Measurements from ENCODE around the gene TRPV4. TPM values are rescaled to one million over a fixed set of nuclear protein-coding genes. Genes with fewer than 3 reads are reported as not detected.
"Not testable (repeated sequence)": the region's sequence is repeated elsewhere in the genome, so short reads cannot be mapped to it uniquely, and the experiment has no call there.

The TRPV4 gene
- total RNA-seq, 1 donor from 2014 or later = not detected

- intact Hi-C loops (cut with micrococcal nuclease) = no loop called here
Measured at GRCh38 chr12:109861689-109862314, 28.6 kb upstream of the TRPV4 start.

DNA sequence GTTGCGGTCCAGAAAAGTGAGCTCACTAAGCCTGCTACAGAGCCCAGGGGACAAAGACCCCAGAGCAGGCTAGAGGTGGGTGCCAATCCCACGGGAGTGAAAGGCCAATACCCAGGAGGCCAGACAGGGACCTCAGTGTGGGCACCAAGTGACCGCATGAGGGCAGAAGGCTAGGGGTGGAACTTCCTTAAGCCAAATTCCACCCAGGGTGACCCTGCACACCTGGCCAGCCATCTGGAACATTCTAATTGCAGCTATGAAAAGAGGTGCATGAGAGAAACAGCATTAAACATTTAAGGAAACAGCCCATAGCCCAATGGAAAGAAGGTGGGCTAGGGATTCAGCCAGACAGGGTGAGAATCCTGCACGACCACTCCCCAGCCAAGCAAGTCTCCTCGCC lies 27.8 kb upstream of the TRPV4 start:
- intact Hi-C loops (cut with micrococcal nuclease) = no loop called here

DNA sequence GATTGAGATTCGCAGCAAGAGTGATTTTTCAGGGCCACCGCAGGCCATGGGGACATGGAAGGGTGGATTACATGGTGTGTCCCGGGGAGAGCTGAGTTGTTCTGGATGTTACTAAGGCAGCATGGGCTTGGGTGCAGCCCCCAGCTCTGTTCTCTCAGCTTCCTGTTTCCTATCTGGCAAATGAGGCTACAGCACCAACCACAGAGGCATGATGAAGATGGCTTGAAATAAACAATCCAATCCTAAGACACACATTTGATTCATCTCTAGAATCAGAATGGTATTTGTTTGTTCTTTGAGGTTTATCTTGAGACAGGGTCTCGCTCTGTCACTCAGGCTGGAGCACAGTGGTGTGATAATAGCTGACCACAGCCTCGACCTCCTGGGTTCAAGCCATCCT lies 25.6 kb upstream of the TRPV4 start:
- intact Hi-C loops (cut with micrococcal nuclease) = no loop called here

- intact Hi-C loops (cut with micrococcal nuclease) = no loop called here
Measured at GRCh38 chr12:109857715-109858114, 24.5 kb upstream of the TRPV4 start.

- intact Hi-C loops (cut with micrococcal nuclease) = no loop called here
Measured at GRCh38 chr12:109855377-109855776, 22.2 kb upstream of the TRPV4 start.

- intact Hi-C loops (cut with micrococcal nuclease) = not testable (repeated sequence)
Measured at GRCh38 chr12:109850518-109850917, 17.3 kb upstream of the TRPV4 start.

DNA sequence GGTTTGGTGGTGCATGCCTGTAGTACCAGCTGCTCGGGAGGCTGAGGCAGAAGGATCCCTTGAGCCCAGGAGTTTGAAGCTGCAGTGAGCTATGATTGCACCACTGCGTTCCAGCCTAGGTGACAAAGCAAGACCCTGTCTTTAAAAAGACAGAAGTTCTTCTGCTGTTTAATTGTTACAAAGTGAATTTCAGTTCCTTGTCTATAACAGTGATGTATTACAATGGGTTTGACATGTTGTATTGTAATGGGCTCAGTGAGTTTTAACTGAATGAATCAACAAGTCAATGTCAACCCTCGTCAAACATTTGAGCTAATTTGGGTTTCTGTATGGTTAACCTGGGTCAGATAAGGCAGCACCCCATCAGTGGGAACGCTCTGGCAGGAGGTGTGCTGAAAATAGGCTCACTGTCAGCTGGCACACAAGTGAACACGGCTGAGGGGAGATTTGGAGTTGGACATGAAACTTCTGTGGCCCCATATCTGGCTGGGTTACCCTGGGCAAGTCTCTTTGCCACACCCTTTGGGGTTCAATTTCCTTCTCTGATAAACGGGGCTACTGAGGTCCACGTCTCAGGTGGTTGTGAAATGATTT lies 14.0 kb upstream of the TRPV4 start:
- intact Hi-C loops (cut with micrococcal nuclease) = no loop called here

- intact Hi-C loops (cut with micrococcal nuclease) = loop anchor here (1.0 kb wide), 1 partner anchor 41 kb away; no protein-coding TSS in a partner anchor
Measured at GRCh38 chr12:109845824-109846205, 12.6 kb upstream of the TRPV4 start.

DNA sequence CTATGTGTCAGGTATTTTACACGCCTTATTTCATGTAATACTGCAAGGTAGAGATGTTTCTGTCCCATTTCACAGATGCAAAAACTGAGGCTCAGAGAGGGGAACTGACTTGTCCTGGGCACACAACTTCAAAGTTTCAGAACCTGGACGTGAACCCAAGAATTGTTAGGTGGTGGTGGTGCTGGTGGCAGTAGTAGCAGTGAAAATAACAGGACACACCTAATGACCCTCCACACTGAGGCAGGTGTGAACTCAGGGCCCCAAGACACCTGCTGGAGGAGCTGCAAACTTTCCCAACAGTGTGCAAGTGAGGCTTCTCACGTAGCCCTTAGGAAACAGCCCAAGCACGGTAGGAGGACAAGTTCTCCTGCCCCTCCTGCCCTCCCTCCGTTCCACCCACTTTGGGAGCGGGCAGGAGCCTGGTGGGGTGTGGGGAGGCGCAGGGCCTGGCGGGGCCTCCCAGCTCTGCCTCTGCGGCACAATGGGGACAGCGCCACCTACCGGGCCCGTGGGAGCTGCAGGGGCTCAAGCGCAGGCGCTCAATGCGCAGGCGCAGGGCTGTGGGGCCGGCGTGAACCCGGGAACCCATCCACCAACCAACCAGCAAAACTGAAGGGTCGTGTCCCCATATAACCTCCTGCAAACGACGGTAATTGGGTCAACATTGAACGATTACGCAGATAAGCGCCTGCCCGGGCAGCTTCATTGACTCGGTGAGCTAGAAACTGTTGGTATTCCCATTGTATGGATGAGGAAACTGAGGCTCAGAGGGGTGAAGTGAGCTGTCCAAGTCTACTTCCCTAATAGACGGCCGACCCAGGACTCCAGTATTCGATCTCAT lies 12.0 kb upstream of the TRPV4 start:
- intact Hi-C loops (cut with micrococcal nuclease) = loop anchor here (1.0 kb wide), 1 partner anchor 40 kb away; no protein-coding TSS in a partner anchor

GRCh38 chr12:109844091-109844490 lies 10.9 kb upstream of the TRPV4 start:
- intact Hi-C loops (cut with micrococcal nuclease) = no loop called here

DNA sequence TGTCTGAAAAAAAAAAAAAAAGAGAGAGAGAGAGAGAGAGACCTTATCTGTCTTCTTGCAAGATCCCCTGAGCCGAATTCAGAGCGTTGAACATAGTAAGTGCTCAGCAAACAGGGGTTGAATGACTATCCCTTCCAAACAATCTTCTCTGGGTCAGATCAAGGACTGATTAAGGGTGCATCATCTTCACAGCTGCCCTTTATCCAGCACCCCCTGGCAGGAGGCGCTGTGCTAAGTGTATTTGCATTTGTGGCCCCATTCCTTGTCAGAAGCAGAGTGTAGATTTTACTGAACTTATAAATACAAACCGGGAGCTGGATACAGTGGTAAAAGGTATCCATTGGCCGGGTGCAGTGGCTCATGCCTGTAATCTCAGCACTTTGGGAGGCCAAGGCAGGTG lies 8.8 kb upstream of the TRPV4 start:
- intact Hi-C loops (cut with micrococcal nuclease) = no loop called here

DNA sequence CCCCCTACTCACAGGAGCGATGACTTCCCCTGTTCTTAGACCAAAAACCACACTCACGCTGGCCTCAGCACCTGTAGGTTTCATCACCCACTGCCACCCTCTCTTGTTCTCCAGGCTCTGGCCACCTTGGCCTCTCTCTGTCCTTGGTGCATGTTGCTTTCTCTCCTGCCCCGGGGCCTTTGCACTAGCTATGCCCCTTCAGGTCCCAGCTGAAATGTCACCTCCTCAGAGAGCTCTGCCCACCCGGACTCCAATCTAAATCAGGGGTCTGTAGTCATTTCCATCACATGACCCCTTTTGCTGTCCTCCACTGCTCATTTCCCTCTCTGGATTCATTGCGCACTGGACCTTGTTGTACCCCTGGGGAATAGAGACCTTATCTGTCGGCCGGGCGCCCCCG lies 8.2 kb upstream of the TRPV4 start:
- intact Hi-C loops (cut with micrococcal nuclease) = no loop called here

DNA sequence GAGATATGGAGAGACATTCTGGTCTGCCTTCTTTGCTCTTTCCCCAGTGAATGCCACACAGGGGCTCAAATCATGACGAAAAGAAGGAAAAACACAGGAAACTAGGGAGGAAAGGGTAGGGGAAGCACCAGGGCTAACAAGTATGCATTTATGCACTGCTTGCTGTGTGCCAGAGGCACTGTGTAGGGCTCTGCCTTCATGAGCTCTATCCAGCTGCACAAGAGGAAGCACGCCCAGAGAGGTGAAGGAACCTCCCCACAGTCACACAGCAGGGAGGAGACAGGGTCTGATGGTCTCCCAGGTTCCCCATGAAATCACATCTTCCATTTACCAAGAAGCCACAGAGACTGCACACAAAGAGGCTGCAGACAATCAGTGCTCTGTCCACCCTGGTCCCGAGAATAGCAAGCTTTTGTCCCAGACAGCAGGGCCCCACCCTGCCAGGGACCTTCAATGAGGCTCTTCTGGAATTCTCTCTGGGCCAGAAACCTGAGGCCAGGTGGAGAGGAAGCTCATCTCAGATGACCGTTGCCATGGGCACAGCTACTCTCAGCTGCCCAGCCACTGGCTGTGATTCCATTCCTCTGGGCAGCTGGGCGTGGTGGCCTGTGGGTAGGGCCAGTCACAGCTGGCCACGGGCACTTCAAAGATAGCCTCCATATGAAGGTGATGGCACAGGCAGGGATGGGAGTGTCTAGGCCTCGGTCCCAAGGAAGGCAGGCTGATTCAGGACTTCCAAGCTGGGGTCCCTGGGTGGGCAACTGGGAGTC lies 7.3 kb upstream of the TRPV4 start:
- intact Hi-C loops (cut with micrococcal nuclease) = no loop called here

- intact Hi-C loops (cut with micrococcal nuclease) = no loop called here
Measured at GRCh38 chr12:109839444-109839843, 6.2 kb upstream of the TRPV4 start.

DNA sequence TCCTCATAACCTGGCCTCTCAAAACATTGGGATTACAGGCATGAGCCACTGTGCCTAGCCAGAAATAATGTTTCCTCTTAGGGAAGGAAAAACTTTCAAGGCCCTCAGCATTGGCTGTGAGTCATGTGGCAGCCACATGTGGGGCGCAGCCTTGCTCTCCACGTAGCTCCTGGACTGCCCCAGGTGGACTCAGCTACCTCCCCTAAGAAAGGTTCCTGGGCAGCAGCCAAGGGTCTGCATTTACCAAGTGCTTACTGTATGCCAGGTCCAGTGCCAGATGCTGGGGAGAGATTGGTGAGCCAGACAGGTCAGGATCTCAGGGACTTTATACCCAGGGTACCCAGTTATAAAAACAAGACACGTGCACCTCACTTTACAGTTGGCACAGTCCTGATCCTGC lies 3.7 kb upstream of the TRPV4 start:
- intact Hi-C loops (cut with micrococcal nuclease) = no loop called here

DNA sequence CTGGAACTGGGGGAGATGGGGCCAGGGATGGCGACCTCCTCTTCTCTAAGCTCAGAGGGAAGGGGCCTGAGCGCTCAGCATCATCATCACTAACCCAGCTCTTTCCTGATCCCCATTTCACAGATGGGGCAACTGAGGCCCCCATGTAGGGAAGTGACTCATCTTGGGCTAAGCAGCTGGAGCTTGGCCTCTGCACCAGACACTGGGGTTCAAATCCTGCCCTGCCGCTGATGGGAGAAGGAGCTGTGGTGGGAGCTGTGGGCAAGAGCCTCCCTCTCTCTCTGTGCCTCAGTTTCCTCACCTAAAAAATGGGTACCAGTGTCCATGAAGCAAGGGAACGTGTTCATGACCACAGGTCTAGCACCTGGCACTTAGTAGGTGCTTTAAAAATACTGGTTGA lies 2.6 kb upstream of the TRPV4 start:
- intact Hi-C loops (cut with micrococcal nuclease) = no loop called here

DNA sequence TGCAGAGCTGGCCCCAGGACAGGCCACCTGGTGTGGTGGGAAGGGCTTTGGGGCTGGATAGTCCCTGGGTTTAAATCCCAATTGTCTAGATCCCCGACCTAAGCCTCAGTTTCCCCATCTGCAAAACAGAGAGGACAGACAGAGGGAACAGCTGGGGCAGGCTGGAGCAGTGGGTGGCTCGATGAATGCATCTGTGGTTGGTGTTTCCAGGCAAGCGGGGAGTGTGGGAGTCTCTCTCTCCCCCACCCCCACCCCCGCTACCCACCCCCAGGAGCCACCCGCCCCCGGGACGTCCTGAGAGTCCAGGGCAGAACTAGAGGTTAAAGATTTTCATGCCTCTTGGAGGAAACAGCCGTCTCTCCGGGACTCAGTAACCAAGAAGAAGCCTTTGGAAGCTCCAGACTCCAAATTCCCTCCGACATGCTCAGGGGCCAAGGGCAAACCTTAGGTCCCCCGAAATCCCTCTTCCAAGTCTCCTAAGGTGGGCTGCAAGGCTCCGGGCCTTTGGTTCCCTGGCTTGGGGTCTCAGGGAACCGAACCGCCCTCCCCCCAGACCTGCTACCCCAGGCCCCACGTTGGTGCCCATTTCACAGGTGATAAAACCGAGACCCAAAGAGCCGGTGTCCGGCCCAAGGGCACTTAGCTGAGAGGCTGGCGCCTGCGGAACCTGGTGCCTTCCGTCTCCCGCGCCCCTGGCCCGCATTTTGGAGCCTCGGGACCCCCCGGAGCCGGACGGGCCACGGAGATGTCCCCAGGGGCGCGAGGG lies 474 bp downstream of the TRPV4 start:
- intact Hi-C loops (cut with micrococcal nuclease) = no loop called here

DNA sequence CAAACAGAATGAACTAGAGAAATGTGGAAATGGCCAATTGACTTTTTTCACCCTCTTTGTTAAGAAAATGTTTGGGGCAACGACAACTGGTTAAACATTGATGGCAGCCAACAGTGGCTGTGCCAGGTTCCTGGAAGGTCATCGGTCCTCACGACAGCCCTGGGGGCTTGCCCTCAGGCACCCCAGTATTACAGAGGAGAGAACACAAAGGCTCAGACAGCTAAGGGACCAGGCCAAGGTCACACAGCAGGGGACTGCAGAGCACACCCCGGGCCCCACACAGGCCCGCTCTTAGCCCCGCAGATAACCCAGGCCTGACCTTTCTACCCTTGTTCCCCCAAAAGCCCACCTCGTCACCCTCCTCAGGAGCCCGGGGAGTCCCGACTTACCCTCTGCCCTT lies 1.3 kb downstream of the TRPV4 start:
- intact Hi-C loops (cut with micrococcal nuclease) = no loop called here

- intact Hi-C loops (cut with micrococcal nuclease) = no loop called here
Measured at GRCh38 chr12:109831365-109831764, 1.8 kb downstream of the TRPV4 start.

GRCh38 chr12:109830718-109831117 lies 2.5 kb downstream of the TRPV4 start:
- intact Hi-C loops (cut with micrococcal nuclease) = no loop called here

DNA sequence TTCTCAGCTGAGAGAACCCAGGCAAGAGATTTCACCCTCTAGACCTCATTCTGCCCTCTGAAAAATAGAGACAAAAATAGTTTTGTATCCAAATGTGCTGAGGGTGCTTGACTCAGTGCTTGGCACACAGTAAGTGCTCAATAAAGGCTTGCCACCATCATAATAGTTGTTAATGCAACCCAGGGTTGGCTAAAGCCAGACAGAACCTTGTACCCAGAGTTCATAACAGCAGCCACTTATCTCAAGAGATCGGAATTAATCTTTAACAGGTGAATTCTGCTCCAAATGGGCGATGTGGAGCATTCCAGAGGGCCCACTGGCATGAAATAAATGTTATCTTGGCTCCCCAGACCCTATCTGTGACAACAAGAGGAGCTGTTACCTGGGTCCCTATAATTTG lies 2.9 kb downstream of the TRPV4 start:
- intact Hi-C loops (cut with micrococcal nuclease) = no loop called here

Measured in T-helper 2 cell treated with Interferon-gamma antibody and Interleukin-4, amounts not matched to agents 100 ng/mL and 5 ng/mL, for 36 hours (primary cell).